B cell (primary cell): Measurements from ENCODE around the gene SLC35E2B.

Source experiments
- CTCF ChIP-seq: fragments of 200-600 bp; IDR thresholded peaks from one replicate; pipeline ENCODE4 v1.8.0; 2022; ENCODE audit warnings: antibody characterized with exemption, mild to moderate bottlenecking
- EZH2 ChIP-seq: IDR thresholded peaks from 2 replicates; pipeline ENCODE4 v1.6.1; 2012; ENCODE audit warnings: borderline replicate concordance, low read depth, mild to moderate bottlenecking, moderate library complexity, low read length; ENCODE audit not compliant: insufficient read depth, poor library complexity, severe bottlenecking

- TF ChIP-seq CTCF, result no peak
- TF ChIP-seq EZH2, result no peak
Measured at GRCh38 chr1:1721201-1721600, 28.6 kb upstream of the SLC35E2B start.
